CD4-positive, alpha-beta T cell treated with Interleukin-17A for 4 hours (primary cell): Measurements from ENCODE around the gene ZFR2.
"Not testable (repeated sequence)": the region's sequence is repeated elsewhere in the genome, so short reads cannot be mapped to it uniquely, and the experiment has no call there.

Experiments used
- DNase-seq: peaks from one replicate; pipeline ENCODE4 v3.0.0-alpha.2; 2020; ENCODE audit warnings: mixed read lengths

ZFR2 gene

GRCh38 chr19:3770136-3770999, 98.5 kb downstream of the ZFR2 start:
- no peak for DNase-seq

- no peak for DNase-seq
Observed at GRCh38 chr19:3769494-3769893, 99.3 kb downstream of the ZFR2 start.

- DNase-seq = no peak
Observed at GRCh38 chr19:3768748-3769099, 100.1 kb downstream of the ZFR2 start.

- DNase-seq = no peak
Observed at GRCh38 chr19:3768015-3768747, 100.7 kb downstream of the ZFR2 start.

- DNase-seq = no peak
Observed at GRCh38 chr19:3767050-3767449, 101.8 kb downstream of the ZFR2 start.

GRCh38 chr19:3766520-3766919, 102.3 kb downstream of the ZFR2 start:
- DNase-seq = no peak

- DNase-seq = not testable (repeated sequence)
Observed at GRCh38 chr19:3765757-3766156, 103.1 kb downstream of the ZFR2 start.

GRCh38 chr19:3765121-3765520, 103.7 kb downstream of the ZFR2 start:
- no peak for DNase-seq

GRCh38 chr19:3762501-3763459, 106.1 kb downstream of the ZFR2 start, which contains the start of gene MRPL54:
MRPL54 (plus strand) TSS chr19:3762682; CDS start chr19:3762701, 19 bp downstream.
- DNase-seq = peak; percentile 99

- no peak for DNase-seq
Observed at GRCh38 chr19:3762130-3762473, 106.7 kb downstream of the ZFR2 start.

GRCh38 chr19:3761382-3762129, 107.3 kb downstream of the ZFR2 start, which contains the start of gene APBA3:
APBA3 (minus strand) TSS chr19:3761692; CDS start chr19:3760264, 1,428 bp downstream.
- DNase-seq = peak; percentile 97

- no peak for DNase-seq
Observed at GRCh38 chr19:3760871-3761361, 107.9 kb downstream of the ZFR2 start.

GRCh38 chr19:3759482-3760254, 109.2 kb downstream of the ZFR2 start:
- DNase-seq = no peak

- not testable (repeated sequence) for DNase-seq
Observed at GRCh38 chr19:3758297-3758696, 110.5 kb downstream of the ZFR2 start.

GRCh38 chr19:3757705-3758104, 111.1 kb downstream of the ZFR2 start:
- not testable (repeated sequence) for DNase-seq
